B cell (primary cell): ENCODE data around the gene BRF1. TPM values are rescaled to one million over a fixed set of nuclear protein-coding genes. Genes with fewer than 3 reads are reported as not detected.
"Not testable (repeated sequence)": the region's sequence is repeated elsewhere in the genome, so short reads cannot be mapped to it uniquely, and the experiment has no call there.

Experiments used
- ATAC-seq: fragments of 200-7000 bp; cut with Tn5 transposase; one replicate; pipeline ENCODE4 v1.10.0; 2021; ENCODE audit warnings: low read depth, mild to moderate bottlenecking, moderate number of reproducible peaks, moderate library complexity
- CTCF ChIA-PET: fragments of 350-600 bp; sonication (Branson Sonifier 250); formaldehyde crosslinking; loops from one replicate; lab custom pipeline; 2021; ENCODE audit warnings: antibody characterized with exemption, inconsistent platforms; lab: Charles Lee
- POLR2A ChIA-PET: fragments of 350-600 bp; sonication (Branson Sonifier 250); formaldehyde crosslinking; loops from one replicate; lab custom pipeline; 2021; ENCODE audit warnings: antibody characterized with exemption; lab: Charles Lee
- DNase-seq: peaks from one replicate; pipeline ENCODE4 v3.0.0; 2013
- H2AFZ ChIP-seq: 2 replicates; pipeline ENCODE4 v1.6.1; 2012; ENCODE audit warnings: mild to moderate bottlenecking, low read depth, low read length; ENCODE audit not compliant: insufficient read depth, poor library complexity, severe bottlenecking
- H3K27ac ChIP-seq, 2 donors: 1 replicate in 1 of 2; 2 replicates in 1 of 2; pipeline ENCODE4 v1.5.1; 2012 to 2013; ENCODE audit warnings: low read length in 2 of 2, mild to moderate bottlenecking in 2 of 2, moderate library complexity in 1 of 2
- H3K27me3 ChIP-seq, 4 experiments: fragments of 200-600 bp in 1 of 4; sonication (generic) in 1 of 4; replicated peaks in 1 of 4; 1 replicate in 2 of 4; 2 replicates in 2 of 4; pipeline versions ENCODE4 v1.6.1 to v1.7.0; 2013 to 2016; ENCODE audit warnings: low read length in 3 of 4, mild to moderate bottlenecking in 2 of 4, mixed read lengths in 1 of 4, moderate library complexity in 1 of 4; ENCODE audit not compliant: insufficient read depth in 4 of 4, control insufficient read depth in 3 of 4; ENCODE audit errors: control extremely low read depth in 1 of 4
- H3K36me3 ChIP-seq, 2 experiments: replicated peaks in 1 of 2; 1 replicate in 1 of 2; 2 replicates in 1 of 2; pipeline versions ENCODE4 v1.6.1 to v1.7.1; 2013; ENCODE audit warnings: low read length in 1 of 2; ENCODE audit not compliant: insufficient read depth in 2 of 2, control insufficient read depth in 1 of 2; ENCODE audit errors: control extremely low read depth in 1 of 2, extremely low read depth in 1 of 2
- H3K4me1 ChIP-seq, 2 donors: fragments of 200-600 bp in 1 of 2; sonication (generic) in 1 of 2; 1 replicate in 1 of 2; 2 replicates in 1 of 2; pipeline versions ENCODE4 v1.5.1 to v1.6.1; 2013 to 2017; ENCODE audit warnings: low read length in 2 of 2; ENCODE audit not compliant: control insufficient read depth in 2 of 2, insufficient read depth in 2 of 2
- H3K4me2 ChIP-seq: replicated peaks from 2 replicates; pipeline ENCODE3; 2012; ENCODE audit warnings: mild to moderate bottlenecking, low read depth, low read length; ENCODE audit not compliant: poor library complexity, severe bottlenecking
- H3K4me3 ChIP-seq, 5 experiments: fragments of 200-600 bp in 1 of 5; sonication (generic) in 1 of 5; 1 replicate in 3 of 5; 2 replicates in 2 of 5; pipeline versions ENCODE4 v1.5.1 to v1.7.0; 2011 to 2016; ENCODE audit warnings: low read length in 4 of 5, mild to moderate bottlenecking in 4 of 5, low read depth in 2 of 5, control low read depth in 1 of 5, moderate library complexity in 1 of 5; ENCODE audit not compliant: insufficient read depth in 1 of 5; ENCODE audit errors: control extremely low read depth in 1 of 5, extremely low read depth in 1 of 5
- H3K79me2 ChIP-seq: fragments of 200-600 bp; sonication (generic); one replicate; pipeline ENCODE4 v1.6.0; 2016; ENCODE audit warnings: low read length; ENCODE audit not compliant: control insufficient read depth, insufficient read depth
- H3K9ac ChIP-seq: fragments of 200-600 bp; sonication (generic); 2 replicates; pipeline ENCODE4 v1.6.1; 2017; ENCODE audit warnings: mild to moderate bottlenecking, low read length, moderate library complexity
- H3K9me3 ChIP-seq, 3 donors: one replicate each; pipeline versions ENCODE4 v1.6.1 to v1.7.1; 2013; ENCODE audit warnings: low read length in 2 of 3; ENCODE audit not compliant: control insufficient read depth in 2 of 3, insufficient read depth in 1 of 3; ENCODE audit errors: control extremely low read depth in 1 of 3
- H4K20me1 ChIP-seq: 2 replicates; pipeline ENCODE4 v1.6.0; 2012; ENCODE audit warnings: mild to moderate bottlenecking, low read length; ENCODE audit not compliant: insufficient read depth, control insufficient read depth, poor library complexity, severe bottlenecking
- H3K27ac Mint-ChIP-seq: one replicate; pipeline ENCODE4 v1.8.0; 2021; ENCODE audit warnings: mixed read lengths
- H3K27me3 Mint-ChIP-seq: one replicate; pipeline ENCODE4 v1.8.0; 2021; ENCODE audit warnings: mixed read lengths
- H3K4me1 Mint-ChIP-seq: one replicate; pipeline ENCODE4 v1.8.0; 2021; ENCODE audit warnings: mixed read lengths
- H3K4me3 Mint-ChIP-seq: one replicate; pipeline ENCODE4 v1.8.0; 2021; ENCODE audit warnings: mixed read lengths
- H3K9me3 Mint-ChIP-seq: one replicate; pipeline ENCODE4 v1.8.0; 2022; ENCODE audit warnings: mixed read lengths; ENCODE audit not compliant: insufficient read depth
- EZH2 ChIP-seq: IDR thresholded peaks from 2 replicates; pipeline ENCODE4 v1.6.1; 2012; ENCODE audit warnings: borderline replicate concordance, low read depth, mild to moderate bottlenecking, moderate library complexity, low read length; ENCODE audit not compliant: insufficient read depth, poor library complexity, severe bottlenecking
- WGBS: methylation state at CpG from one replicate; pipeline ENCODE4 v1.1.5; 2013; ENCODE audit warnings: missing lambda C conversion rate; ENCODE audit not compliant: insufficient coverage; 5-methylcytosine and 5-hydroxymethylcytosine counted together
- intact Hi-C: fragments of 100-400 bp; cut with micrococcal nuclease; formaldehyde crosslinking; loops from one replicate; pipeline ENCODE4 v1.10.0; 2022
- polyA plus RNA-seq: library from polyadenylated mRNA; depleted of rRNA; stranded (reverse); fragments of >200 nt; gene quantifications from 2 replicates; pipeline ENCODE4 v1.2.3, GENCODE V29; 2012
- total RNA-seq, 2 donors: library from RNA; stranded (reverse); fragments of 120-200 nt in 1 of 2; gene quantifications; 1 replicate in 1 of 2; 2 replicates in 1 of 2; pipeline versions ENCODE4 v1.2.3 to v1.2.4, GENCODE V29; 2013 to 2022
- TF ChIP-seq, protein P1 (sequence below): fragments of 200-600 bp; IDR thresholded peaks from one replicate; pipeline ENCODE4 v1.8.0; 2022; ENCODE audit warnings: antibody characterized with exemption, mild to moderate bottlenecking

The BRF1 gene
- total and polyA plus RNA-seq, 2 donors (not counting 1 experiment from before 2014, with no cell fraction given): 24.5 to 55.8 TPM

DNA sequence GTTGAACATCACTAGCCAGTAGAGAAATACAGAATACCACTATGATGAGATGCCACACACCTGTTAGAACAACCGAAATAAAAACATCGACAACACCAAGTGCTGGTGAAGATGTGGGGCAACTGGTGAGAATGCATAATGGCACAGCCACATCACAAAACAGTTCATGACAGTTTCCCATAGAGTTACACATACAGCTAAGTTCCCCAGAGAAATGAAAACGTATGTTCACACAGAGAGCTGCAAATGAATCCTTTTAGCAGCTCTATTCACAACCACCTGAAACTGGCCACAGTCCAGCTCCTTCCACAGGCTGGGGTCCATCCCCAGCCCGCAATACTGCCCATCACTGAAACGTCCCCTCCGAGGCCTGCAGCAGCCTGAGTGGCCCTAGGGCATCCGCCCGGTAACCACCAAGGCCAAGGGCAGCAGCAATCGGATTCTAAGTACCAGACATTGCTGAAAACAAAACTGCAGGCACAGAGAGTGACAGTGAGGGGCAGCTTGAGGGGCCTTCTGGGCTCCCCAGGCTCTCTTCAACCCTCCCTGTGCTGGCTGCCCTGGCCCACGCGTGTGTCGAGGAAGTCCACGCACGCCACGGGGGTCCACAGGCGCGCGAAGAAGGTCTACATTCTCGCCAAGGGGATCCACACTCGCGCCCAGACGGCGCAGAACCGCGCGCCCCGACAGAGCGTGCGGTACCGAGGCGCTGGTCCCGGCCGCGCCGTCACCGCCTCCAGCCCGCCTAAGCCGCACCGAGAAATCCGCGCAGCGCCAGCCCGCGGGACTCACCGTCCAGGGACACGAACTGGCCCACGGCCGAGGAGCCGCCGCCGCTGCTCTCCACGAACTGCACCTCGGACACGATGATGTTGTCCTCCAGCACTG is 903 bp downstream of the BRF1 start:
- Histone ChIP-seq H3K9me3 (no peaks in the 10 kb centered on the region), H2AFZ (peak overlapping the region; percentile 90), H3K79me2 (peaks cover 46% of the 10 kb centered on the region), H3K27ac (peak overlapping the region; percentile 24 to 82), H3K4me1 (peaks cover 9 to 21% of the 10 kb centered on the region in 2 donors), H3K4me2 (peak overlapping the region; percentile 96), H3K9ac (peak overlapping the region; percentile 73), H4K20me1 (peaks cover 17% of the 10 kb centered on the region), H3K27me3 (no peaks in the 10 kb centered on the region), H3K36me3 (no peaks in the 10 kb centered on the region), H3K4me3 (peak overlapping the region; percentile 55 to 78 (median 67))
- intact Hi-C loops: loop anchor here (2.0 to 5.0 kb wide), 4 partner anchors 53 to 548 kb away; partner anchors contain the start of genes SIVA1 and TEX22
- Mint-ChIP-seq H3K4me1 (peaks cover 20% of the 10 kb centered on the region), H3K27ac (peak overlapping the region; percentile 89), H3K4me3 (peak overlapping the region; percentile 87), H3K9me3 (no peaks in the 10 kb centered on the region), H3K27me3 (no peaks in the 10 kb centered on the region)
- CTCF ChIA-PET: interaction anchor here (1.8 to 2.5 kb wide), 3 partner anchors 14 to 190 kb away, joined by 6 to 12 read pairs (median 7); partner anchors contain the start of gene PACS2
- 4% methylated on average over 52 of the region's 54 CpGs for WGBS
- POLR2A ChIA-PET: interaction anchor here (0.5 to 2.5 kb wide), 5 partner anchors 14 to 238 kb away, joined by 3 to 25 read pairs (median 6); partner anchors contain the start of genes BTBD6 and PACS2
- TF ChIP-seq EZH2: no peak
- TF ChIP-seq, protein P1, sequence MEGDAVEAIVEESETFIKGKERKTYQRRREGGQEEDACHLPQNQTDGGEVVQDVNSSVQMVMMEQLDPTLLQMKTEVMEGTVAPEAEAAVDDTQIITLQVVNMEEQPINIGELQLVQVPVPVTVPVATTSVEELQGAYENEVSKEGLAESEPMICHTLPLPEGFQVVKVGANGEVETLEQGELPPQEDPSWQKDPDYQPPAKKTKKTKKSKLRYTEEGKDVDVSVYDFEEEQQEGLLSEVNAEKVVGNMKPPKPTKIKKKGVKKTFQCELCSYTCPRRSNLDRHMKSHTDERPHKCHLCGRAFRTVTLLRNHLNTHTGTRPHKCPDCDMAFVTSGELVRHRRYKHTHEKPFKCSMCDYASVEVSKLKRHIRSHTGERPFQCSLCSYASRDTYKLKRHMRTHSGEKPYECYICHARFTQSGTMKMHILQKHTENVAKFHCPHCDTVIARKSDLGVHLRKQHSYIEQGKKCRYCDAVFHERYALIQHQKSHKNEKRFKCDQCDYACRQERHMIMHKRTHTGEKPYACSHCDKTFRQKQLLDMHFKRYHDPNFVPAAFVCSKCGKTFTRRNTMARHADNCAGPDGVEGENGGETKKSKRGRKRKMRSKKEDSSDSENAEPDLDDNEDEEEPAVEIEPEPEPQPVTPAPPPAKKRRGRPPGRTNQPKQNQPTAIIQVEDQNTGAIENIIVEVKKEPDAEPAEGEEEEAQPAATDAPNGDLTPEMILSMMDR: no peak
- ATAC-seq (no peak), DNase-seq (no peak)

DNA sequence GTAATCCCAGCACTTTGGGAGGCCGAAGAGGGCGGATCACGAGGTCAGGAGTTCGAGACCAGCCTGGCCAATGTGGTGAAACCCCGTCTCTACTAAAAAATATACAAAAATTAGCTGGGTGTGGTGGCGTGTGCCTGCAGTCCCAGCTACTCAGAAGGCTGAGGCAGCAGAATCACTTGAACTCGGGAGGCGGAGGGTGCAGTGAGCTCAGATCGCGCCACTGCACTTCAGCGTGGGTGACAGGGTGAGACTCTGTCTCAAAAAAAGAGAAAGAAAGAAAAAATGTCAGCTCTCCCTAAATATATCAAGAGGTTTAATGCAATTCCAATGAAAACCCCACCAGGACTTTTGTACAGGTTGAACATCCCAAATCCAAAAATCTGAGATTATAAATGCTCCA is 3.5 kb downstream of the BRF1 start:
- H3K27me3 ChIP-seq, H3K36me3 ChIP-seq, ATAC-seq, H3K27ac ChIP-seq, H3K9ac ChIP-seq, H3K4me2 ChIP-seq, H3K4me3 ChIP-seq, H3K27ac Mint-ChIP-seq, DNase-seq, H3K27me3 Mint-ChIP-seq, H3K9me3 Mint-ChIP-seq, CTCF ChIA-PET, POLR2A ChIA-PET, H2AFZ ChIP-seq, H3K4me3 Mint-ChIP-seq, H3K9me3 ChIP-seq, intact Hi-C loops: not testable (repeated sequence)
- H3K4me1 Mint-ChIP-seq: peaks cover 42% of the 10 kb centered on the region
- 100% methylated on average over 3 of the region's 11 CpGs for WGBS
- peaks cover 71% of the 10 kb centered on the region for H3K79me2 ChIP-seq
- peaks cover 34 to 46% of the 10 kb centered on the region in 2 donors for H3K4me1 ChIP-seq
- H4K20me1 ChIP-seq: peaks cover 41% of the 10 kb centered on the region
